ENCODE measurements around the gene TAPBPL. TPM values are rescaled to one million over a fixed set of nuclear protein-coding genes. Genes with fewer than 3 reads are reported as not detected.
A peak's percentile ranks its signal among the peaks of the same experiment; 100 is the strongest.

The TAPBPL gene
- total and polyA plus RNA-seq, 2 of the 13 experiments (the other 11 are each of a cell fraction or from before 2014, with no cell fraction given), result 10.0 to 14.5 TPM

DNA sequence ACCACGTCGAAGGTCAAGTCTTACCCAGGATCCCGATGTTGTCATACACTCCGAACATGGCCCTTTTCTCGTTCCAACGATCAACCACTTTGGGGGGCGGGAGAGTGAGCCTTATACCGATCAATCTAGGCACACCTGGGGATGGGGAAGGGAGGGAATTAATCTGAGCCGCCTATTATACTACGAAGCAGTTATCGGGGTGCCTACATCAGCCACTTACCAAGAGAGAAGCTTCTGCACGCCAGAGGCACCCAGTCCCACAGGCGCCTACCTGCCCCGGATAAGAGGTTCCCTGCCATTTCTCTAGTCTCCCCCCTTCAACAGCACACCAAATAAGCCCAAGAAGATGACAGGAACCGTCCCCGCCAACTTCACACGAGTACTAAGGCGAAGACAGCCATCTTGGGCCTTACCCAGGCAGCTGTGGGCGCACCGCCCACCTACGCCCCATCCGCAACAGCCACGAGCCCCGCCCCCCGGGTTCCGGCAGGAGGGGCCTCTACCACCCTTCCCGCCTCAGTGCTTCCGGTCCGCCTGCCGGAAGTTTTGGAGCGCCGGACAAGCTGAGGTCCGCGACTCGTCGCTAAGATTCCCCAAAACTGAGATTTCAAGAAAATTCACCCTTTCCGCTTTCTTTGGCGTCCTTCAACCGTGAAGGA lies 41.1 kb downstream of the TAPBPL start, which contains the start of gene MRPL51 (continued):
- TF ChIP-seq, protein P1, sequence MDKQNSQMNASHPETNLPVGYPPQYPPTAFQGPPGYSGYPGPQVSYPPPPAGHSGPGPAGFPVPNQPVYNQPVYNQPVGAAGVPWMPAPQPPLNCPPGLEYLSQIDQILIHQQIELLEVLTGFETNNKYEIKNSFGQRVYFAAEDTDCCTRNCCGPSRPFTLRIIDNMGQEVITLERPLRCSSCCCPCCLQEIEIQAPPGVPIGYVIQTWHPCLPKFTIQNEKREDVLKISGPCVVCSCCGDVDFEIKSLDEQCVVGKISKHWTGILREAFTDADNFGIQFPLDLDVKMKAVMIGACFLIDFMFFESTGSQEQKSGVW (CRISPR knock-in tag; IDR thresholded peaks at IDR 0.05; ENCODE audit: borderline replicate concordance), result no peak
- TF ChIP-seq MED8 (CRISPR knock-in tag; IDR thresholded peaks at IDR 0.05; ENCODE audit: insufficient replicate concordance) (peak; percentile 50), ZNF670 (CRISPR knock-in tag; IDR thresholded peaks at IDR 0.05; ENCODE audit: borderline replicate concordance) (peak; percentile 46; the same call in 1 of the 2 replicates), HDAC1 (CRISPR knock-in tag; IDR thresholded peaks at IDR 0.05) (peak; percentile 80), PPARG (CRISPR knock-in tag; conservative IDR thresholded peaks at IDR 0.05) (0 out of 2 replicates have a peak, but pooled peaks have one; percentile 60), FOXJ3 (CRISPR knock-in tag; IDR thresholded peaks at IDR 0.05; ENCODE audit: borderline replicate concordance) (no peak), REL (CRISPR knock-in tag; conservative IDR thresholded peaks at IDR 0.05) (no peak; the same call in 1 of the 2 replicates), KDM3A (CRISPR knock-in tag; IDR thresholded peaks at IDR 0.05; ENCODE audit: low read depth) (peak; percentile 37; the same call in 1 of the 2 replicates), RFX1 (IDR thresholded peaks at IDR 0.05) (no peak), ZNF136 (CRISPR knock-in tag; IDR thresholded peaks at IDR 0.05; ENCODE audit: low read depth) (no peak), ZKSCAN5 (CRISPR knock-in tag; IDR thresholded peaks at IDR 0.05) (no peak), IRX3 (CRISPR knock-in tag; IDR thresholded peaks at IDR 0.05; ENCODE audit: borderline replicate concordance, low read depth) (0 out of 2 replicates have a peak, but pooled peaks have one; percentile 4), TBX2 (CRISPR knock-in tag; IDR thresholded peaks at IDR 0.05; ENCODE audit: borderline replicate concordance) (peak; percentile 67; the same call in 1 of the 2 replicates), TEAD3 (CRISPR knock-in tag; optimal IDR thresholded peaks at IDR 0.05; ENCODE audit: borderline replicate concordance) (no peak), MTF2 (CRISPR knock-in tag; IDR thresholded peaks at IDR 0.05; ENCODE audit: borderline replicate concordance) (no peak)
- TF ChIP-seq, protein P2, sequence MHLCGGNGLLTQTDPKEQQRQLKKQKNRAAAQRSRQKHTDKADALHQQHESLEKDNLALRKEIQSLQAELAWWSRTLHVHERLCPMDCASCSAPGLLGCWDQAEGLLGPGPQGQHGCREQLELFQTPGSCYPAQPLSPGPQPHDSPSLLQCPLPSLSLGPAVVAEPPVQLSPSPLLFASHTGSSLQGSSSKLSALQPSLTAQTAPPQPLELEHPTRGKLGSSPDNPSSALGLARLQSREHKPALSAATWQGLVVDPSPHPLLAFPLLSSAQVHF (CRISPR knock-in tag; IDR thresholded peaks at IDR 0.05), result no peak
- TF ChIP-seq, protein P3, sequence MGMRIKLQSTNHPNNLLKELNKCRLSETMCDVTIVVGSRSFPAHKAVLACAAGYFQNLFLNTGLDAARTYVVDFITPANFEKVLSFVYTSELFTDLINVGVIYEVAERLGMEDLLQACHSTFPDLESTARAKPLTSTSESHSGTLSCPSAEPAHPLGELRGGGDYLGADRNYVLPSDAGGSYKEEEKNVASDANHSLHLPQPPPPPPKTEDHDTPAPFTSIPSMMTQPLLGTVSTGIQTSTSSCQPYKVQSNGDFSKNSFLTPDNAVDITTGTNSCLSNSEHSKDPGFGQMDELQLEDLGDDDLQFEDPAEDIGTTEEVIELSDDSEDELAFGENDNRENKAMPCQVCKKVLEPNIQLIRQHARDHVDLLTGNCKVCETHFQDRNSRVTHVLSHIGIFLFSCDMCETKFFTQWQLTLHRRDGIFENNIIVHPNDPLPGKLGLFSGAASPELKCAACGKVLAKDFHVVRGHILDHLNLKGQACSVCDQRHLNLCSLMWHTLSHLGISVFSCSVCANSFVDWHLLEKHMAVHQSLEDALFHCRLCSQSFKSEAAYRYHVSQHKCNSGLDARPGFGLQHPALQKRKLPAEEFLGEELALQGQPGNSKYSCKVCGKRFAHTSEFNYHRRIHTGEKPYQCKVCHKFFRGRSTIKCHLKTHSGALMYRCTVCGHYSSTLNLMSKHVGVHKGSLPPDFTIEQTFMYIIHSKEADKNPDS (CRISPR knock-in tag; IDR thresholded peaks at IDR 0.05), result no peak
- TF ChIP-seq, protein P4, sequence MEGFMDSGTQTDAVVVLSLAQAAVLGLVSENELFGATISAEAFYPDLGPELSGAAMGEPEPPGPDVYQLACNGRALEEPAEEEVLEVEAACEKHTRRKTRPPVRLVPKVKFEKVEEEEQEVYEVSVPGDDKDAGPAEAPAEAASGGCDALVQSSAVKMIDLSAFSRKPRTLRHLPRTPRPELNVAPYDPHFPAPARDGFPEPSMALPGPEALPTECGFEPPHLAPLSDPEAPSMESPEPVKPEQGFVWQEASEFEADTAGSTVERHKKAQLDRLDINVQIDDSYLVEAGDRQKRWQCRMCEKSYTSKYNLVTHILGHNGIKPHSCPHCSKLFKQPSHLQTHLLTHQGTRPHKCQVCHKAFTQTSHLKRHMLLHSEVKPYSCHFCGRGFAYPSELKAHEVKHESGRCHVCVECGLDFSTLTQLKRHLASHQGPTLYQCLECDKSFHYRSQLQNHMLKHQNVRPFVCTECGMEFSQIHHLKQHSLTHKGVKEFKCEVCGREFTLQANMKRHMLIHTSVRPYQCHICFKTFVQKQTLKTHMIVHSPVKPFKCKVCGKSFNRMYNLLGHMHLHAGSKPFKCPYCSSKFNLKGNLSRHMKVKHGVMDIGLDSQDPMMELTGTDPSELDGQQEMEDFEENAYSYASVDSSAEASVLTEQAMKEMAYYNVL (CRISPR knock-in tag; IDR thresholded peaks at IDR 0.05; ENCODE audit: borderline replicate concordance), result no peak
- TF ChIP-seq, protein P5, sequence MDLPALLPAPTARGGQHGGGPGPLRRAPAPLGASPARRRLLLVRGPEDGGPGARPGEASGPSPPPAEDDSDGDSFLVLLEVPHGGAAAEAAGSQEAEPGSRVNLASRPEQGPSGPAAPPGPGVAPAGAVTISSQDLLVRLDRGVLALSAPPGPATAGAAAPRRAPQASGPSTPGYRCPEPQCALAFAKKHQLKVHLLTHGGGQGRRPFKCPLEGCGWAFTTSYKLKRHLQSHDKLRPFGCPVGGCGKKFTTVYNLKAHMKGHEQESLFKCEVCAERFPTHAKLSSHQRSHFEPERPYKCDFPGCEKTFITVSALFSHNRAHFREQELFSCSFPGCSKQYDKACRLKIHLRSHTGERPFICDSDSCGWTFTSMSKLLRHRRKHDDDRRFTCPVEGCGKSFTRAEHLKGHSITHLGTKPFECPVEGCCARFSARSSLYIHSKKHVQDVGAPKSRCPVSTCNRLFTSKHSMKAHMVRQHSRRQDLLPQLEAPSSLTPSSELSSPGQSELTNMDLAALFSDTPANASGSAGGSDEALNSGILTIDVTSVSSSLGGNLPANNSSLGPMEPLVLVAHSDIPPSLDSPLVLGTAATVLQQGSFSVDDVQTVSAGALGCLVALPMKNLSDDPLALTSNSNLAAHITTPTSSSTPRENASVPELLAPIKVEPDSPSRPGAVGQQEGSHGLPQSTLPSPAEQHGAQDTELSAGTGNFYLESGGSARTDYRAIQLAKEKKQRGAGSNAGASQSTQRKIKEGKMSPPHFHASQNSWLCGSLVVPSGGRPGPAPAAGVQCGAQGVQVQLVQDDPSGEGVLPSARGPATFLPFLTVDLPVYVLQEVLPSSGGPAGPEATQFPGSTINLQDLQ (CRISPR knock-in tag; IDR thresholded peaks at IDR 0.05), result no peak

Measured in HepG2 (cell line).